Keratinocyte (primary cell): Measurements from ENCODE around the gene ANKRD36. TPM values are rescaled to one million over a fixed set of nuclear protein-coding genes. Genes with fewer than 3 reads are reported as not detected.
"Not testable (repeated sequence)": the region's sequence is repeated elsewhere in the genome, so short reads cannot be mapped to it uniquely, and the experiment has no call there.

Experiments
- DNase-seq: peaks from one replicate; pipeline ENCODE4 v3.0.0-alpha.2; 2011; ENCODE audit warnings: low read depth, missing footprints, low spot score
- FAIRE-seq: peaks from 2 replicates; lab custom pipeline; 2011; peaks lifted over from hg19 to GRCh38; lab: Jason Lieb, UNC
- H2AFZ ChIP-seq: 2 replicates; pipeline ENCODE4 v1.6.0; 2012; ENCODE audit warnings: low read length, control low read depth, inconsistent platforms; ENCODE audit not compliant: control insufficient read depth
- H3K27ac ChIP-seq: 2 replicates; pipeline ENCODE4 v1.5.1; 2011; ENCODE audit warnings: low read length; ENCODE audit not compliant: control insufficient read depth, insufficient read depth
- H3K27me3 ChIP-seq: 3 replicates; pipeline ENCODE4 v1.6.0; 2011; ENCODE audit warnings: low read length; ENCODE audit not compliant: control insufficient read depth, insufficient read depth; ENCODE audit errors: extremely low read depth
- H3K36me3 ChIP-seq, 2 experiments: 2 replicates in 1 of 2; 3 replicates in 1 of 2; pipeline ENCODE4 v1.5.1; 2011; ENCODE audit warnings: low read length in 2 of 2, mild to moderate bottlenecking in 1 of 2; ENCODE audit not compliant: control insufficient read depth in 2 of 2, insufficient read depth in 2 of 2; ENCODE audit errors: extremely low read depth in 1 of 2
- H3K4me1 ChIP-seq: 3 replicates; pipeline ENCODE4 v1.5.1; 2011; ENCODE audit warnings: low read length; ENCODE audit not compliant: control insufficient read depth, insufficient read depth; ENCODE audit errors: extremely low read depth
- H3K4me2 ChIP-seq: 3 replicates; pipeline ENCODE4 v1.6.0; 2011; ENCODE audit warnings: low read depth, low read length; ENCODE audit not compliant: control insufficient read depth, insufficient read depth; ENCODE audit errors: extremely low read depth
- H3K4me3 ChIP-seq, 3 experiments: fragments of 200-600 bp in 1 of 3; sonication (generic) in 1 of 3; 2 replicates in 2 of 3; 3 replicates in 1 of 3; pipeline ENCODE4 v1.5.1; 2011 to 2016; ENCODE audit warnings: low read length in 3 of 3, mild to moderate bottlenecking in 3 of 3, control low read depth in 2 of 3, inconsistent platforms in 1 of 3, low read depth in 1 of 3, mixed read lengths in 1 of 3, mixed run types in 1 of 3, moderate library complexity in 1 of 3; ENCODE audit not compliant: control insufficient read depth in 2 of 3, insufficient read depth in 2 of 3; ENCODE audit errors: extremely low read depth in 1 of 3
- H3K79me2 ChIP-seq: 2 replicates; pipeline ENCODE4 v1.6.0; 2012; ENCODE audit warnings: low read length; ENCODE audit not compliant: control insufficient read depth, insufficient read depth
- H3K9ac ChIP-seq: 3 replicates; pipeline ENCODE4 v1.6.0; 2011; ENCODE audit warnings: low read length; ENCODE audit not compliant: control insufficient read depth, insufficient read depth; ENCODE audit errors: extremely low read depth
- H3K9me1 ChIP-seq: 3 replicates; pipeline ENCODE4 v1.6.0; 2011; ENCODE audit warnings: low read length; ENCODE audit not compliant: control insufficient read depth, insufficient read depth; ENCODE audit errors: extremely low read depth
- H3K9me3 ChIP-seq: 2 replicates; pipeline ENCODE4 v1.5.1; 2012; ENCODE audit warnings: low read depth, low read length; ENCODE audit not compliant: control insufficient read depth
- H4K20me1 ChIP-seq: 3 replicates; pipeline ENCODE4 v1.6.0; 2011; ENCODE audit warnings: low read length; ENCODE audit not compliant: control insufficient read depth, insufficient read depth; ENCODE audit errors: extremely low read depth
- EZH2 ChIP-seq: IDR thresholded peaks from one replicate; pipeline ENCODE4 v1.6.1; 2012; ENCODE audit warnings: inconsistent platforms, mild to moderate bottlenecking, low read length, moderate library complexity
- dilution Hi-C: fragments of 300-500 bp; cut with MboI; formaldehyde crosslinking; loops from one replicate; pipeline ENCODE4 v1.7.0; 2020; ENCODE audit warnings: low sequenced_read_pairs; ENCODE audit not compliant: extremely low pct_ligation_motif_present
- polyA plus RNA-seq, 5 experiments: library from polyadenylated mRNA; depleted of rRNA in 3 of 5; stranded (reverse) in 3 of 5; stranded (forward) in 1 of 5; unstranded in 1 of 5; fragments of >200 nt; gene quantifications; 1 replicate in 1 of 5; 2 replicates in 3 of 5; 3 replicates in 1 of 5; pipeline versions ENCODE4 v1.2.1 to v1.2.3, GENCODE V29; 2011 to 2012; ENCODE audit warnings: missing spikeins in 2 of 5, low read depth in 1 of 5, low replicate concordance in 1 of 5
- TF ChIP-seq, protein P1 (sequence below), 3 experiments: IDR thresholded peaks in 1 of 3; conservative IDR thresholded peaks in 1 of 3; optimal IDR thresholded peaks in 1 of 3; 2 replicates in 2 of 3; 3 replicates in 1 of 3; pipeline versions ENCODE3 to v1.5.1; 2011; ENCODE audit warnings: low read length in 3 of 3, mild to moderate bottlenecking in 3 of 3, moderate library complexity in 2 of 3, control low read depth in 1 of 3, inconsistent platforms in 1 of 3; ENCODE audit not compliant: insufficient read depth in 2 of 3; ENCODE audit errors: extremely low read depth in 1 of 3

ANKRD36 gene
- polyA plus RNA-seq, 1 donor (not counting 4 experiments of a cell fraction or from before 2014, with no cell fraction given), result 5.2 TPM

DNA sequence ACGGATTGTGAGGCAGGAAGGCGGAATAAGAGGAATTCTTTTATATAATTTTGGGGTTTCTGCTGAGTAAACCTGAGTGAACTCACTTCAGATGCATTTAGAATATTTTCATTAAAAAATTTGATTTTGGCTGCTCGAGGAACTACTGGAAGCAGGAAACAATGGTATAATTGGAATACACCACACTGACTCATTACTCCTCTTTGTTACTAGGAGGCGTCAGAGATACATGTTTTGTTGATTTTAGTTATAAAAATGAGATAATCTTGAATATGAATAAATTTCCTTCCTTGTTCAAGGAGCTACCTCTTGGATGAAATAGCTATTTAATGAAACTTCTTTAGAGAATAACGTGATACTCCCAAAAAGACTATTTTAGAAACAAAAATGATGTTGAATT lies 97.4 kb downstream of the ANKRD36 start:
- FAIRE-seq, result no peak

DNA sequence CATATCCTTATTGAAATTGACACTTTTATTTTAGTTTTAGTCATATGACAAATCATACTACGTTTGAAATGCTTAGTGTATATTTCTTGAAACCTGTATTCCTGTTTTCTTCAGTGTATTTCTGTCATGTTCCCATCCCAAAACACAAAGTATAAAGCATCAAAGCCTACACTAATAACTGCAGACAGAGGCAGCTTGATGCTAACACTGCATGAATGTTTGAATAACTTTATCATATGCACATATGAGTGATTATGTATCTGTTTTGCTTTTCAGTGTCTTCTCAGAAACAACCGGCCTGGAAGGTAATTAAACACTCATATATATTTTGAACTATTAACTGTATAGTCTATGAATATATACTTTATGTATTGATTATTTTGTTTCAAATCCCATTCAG lies 102.1 kb downstream of the ANKRD36 start:
- dilution Hi-C loops, FAIRE-seq, DNase-seq: not testable (repeated sequence)

More for the DNA sequence above, 97.4 kb downstream of the ANKRD36 start:
- TF ChIP-seq, protein P1, sequence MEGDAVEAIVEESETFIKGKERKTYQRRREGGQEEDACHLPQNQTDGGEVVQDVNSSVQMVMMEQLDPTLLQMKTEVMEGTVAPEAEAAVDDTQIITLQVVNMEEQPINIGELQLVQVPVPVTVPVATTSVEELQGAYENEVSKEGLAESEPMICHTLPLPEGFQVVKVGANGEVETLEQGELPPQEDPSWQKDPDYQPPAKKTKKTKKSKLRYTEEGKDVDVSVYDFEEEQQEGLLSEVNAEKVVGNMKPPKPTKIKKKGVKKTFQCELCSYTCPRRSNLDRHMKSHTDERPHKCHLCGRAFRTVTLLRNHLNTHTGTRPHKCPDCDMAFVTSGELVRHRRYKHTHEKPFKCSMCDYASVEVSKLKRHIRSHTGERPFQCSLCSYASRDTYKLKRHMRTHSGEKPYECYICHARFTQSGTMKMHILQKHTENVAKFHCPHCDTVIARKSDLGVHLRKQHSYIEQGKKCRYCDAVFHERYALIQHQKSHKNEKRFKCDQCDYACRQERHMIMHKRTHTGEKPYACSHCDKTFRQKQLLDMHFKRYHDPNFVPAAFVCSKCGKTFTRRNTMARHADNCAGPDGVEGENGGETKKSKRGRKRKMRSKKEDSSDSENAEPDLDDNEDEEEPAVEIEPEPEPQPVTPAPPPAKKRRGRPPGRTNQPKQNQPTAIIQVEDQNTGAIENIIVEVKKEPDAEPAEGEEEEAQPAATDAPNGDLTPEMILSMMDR (optimal IDR thresholded peaks at IDR 0.05 in 1 of 3, IDR thresholded peaks at IDR 0.05 in 1 of 3, conservative IDR thresholded peaks at IDR 0.05 in 1 of 3; ENCODE audit: extremely low read depth in 1 of 3, insufficient read depth in 2 of 3, low read length in 3 of 3), result no peak
- no peak for TF ChIP-seq EZH2
- Histone ChIP-seq H3K27me3 (no peaks in the 10 kb centered on the region), H3K4me1 (no peaks in the 10 kb centered on the region), H4K20me1 (no peaks in the 10 kb centered on the region), H3K4me3 (no peak overlapping the region), H3K27ac (no peak overlapping the region), H3K9me3 (no peaks in the 10 kb centered on the region), H3K9ac (no peak overlapping the region), H3K4me2 (no peak overlapping the region), H3K79me2 (no peaks in the 10 kb centered on the region), H3K9me1 (no peaks in the 10 kb centered on the region), H2AFZ (no peak overlapping the region), H3K36me3 (peaks cover 0 to 1% of the 10 kb centered on the region in 2 experiments)
- DNase-seq, result no peak
- dilution Hi-C loops, result no loop called here

DNA sequence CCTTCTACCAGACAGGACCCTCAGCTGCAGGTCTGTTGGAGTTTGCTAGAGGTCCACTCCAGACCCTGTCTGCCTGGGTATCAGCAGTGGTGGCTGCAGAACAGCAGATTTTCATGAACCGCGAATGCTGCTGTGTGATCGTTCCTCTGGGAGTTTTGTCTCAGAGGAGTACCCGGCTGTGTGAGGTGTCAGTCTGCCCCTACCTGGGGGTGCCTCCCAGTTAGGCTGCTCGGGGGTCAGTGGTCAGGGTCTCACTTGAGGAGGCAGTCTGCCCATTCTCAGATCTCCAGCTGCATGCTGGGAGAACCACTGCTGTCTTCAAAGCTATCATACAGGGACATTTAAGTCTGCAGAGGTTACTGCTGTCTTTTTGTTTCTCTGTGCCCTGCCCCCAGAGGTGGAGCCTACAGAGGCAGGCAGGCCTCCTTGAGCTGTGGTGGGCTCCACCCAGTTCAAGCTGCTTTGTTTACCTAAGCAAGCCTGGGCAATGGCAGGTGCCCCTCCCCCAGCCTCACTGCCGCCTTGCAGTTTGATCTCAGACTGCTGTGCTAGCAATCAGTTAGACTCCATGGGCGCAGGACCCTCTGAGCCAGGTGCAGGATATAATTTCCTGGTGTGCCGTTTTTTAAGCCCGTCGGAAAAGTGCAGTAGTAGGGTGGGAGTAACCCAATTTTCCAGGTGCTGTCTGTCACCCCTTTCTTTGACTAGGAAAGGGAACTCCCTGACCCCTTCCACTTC lies 118.1 kb downstream of the ANKRD36 start:
- H3K27me3 ChIP-seq, H2AFZ ChIP-seq, DNase-seq, H3K4me3 ChIP-seq, H3K4me2 ChIP-seq, FAIRE-seq, H3K9ac ChIP-seq, H3K4me1 ChIP-seq, H4K20me1 ChIP-seq, H3K9me3 ChIP-seq, H3K9me1 ChIP-seq, H3K27ac ChIP-seq, H3K36me3 ChIP-seq, dilution Hi-C loops, H3K79me2 ChIP-seq: not testable (repeated sequence)

More for the DNA sequence above, 102.1 kb downstream of the ANKRD36 start:
- H3K79me2 ChIP-seq, H3K36me3 ChIP-seq, H3K4me1 ChIP-seq, H3K27ac ChIP-seq, H3K4me2 ChIP-seq, H3K9me1 ChIP-seq, H4K20me1 ChIP-seq, H3K4me3 ChIP-seq, H2AFZ ChIP-seq, H3K9ac ChIP-seq, H3K9me3 ChIP-seq, H3K27me3 ChIP-seq: not testable (repeated sequence)

DNA sequence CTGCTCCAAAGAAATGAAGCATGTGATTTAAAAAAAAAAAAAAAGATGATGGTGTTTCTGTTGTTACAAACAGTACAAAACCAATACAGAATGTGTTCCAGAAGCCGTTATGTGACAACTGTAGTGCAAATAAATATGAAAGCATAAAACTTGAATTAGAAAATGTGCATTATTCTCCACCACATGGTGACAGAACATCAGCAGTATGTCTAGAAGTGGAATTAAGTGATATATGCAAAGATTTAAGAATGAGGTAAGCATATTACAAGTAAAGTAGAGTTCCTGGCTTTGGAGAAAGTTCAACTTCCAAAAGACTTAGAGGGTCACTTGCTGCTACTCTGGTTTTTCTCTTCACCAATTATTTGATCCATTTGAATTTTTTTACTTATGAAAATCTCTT lies 120.0 kb downstream of the ANKRD36 start:
- H3K36me3 ChIP-seq, DNase-seq, FAIRE-seq, H3K79me2 ChIP-seq, dilution Hi-C loops, H3K4me3 ChIP-seq, H2AFZ ChIP-seq, H3K9me1 ChIP-seq, H3K4me2 ChIP-seq, H3K9ac ChIP-seq, H3K9me3 ChIP-seq, H3K4me1 ChIP-seq, H4K20me1 ChIP-seq, H3K27ac ChIP-seq, H3K27me3 ChIP-seq: not testable (repeated sequence)
